ENCODE data around the gene PSME3IP1.

GRCh38 chr16:57178196-57178595 lies 7.6 kb downstream of the PSME3IP1 start:
- no peak for TF ChIP-seq CTCF (IDR thresholded peaks at IDR 0.05; ENCODE audit: poor library complexity)
- no peak for TF ChIP-seq EZH2 (IDR thresholded peaks at IDR 0.05; ENCODE audit: borderline replicate concordance)
